NCI-H1417 treated with DMSO at 0.1 percent for 48 hours (cell line): ENCODE results near the gene ZGLP1.
"Not testable (repeated sequence)": the region's sequence is repeated elsewhere in the genome, so short reads cannot be mapped to it uniquely, and the experiment has no call there.

ENCODE experiments used
- DNase-seq: peaks from one replicate; lab custom pipeline; 2025; lab: John Stamatoyannopoulos, UW

ZGLP1 gene

GRCh38 chr19:10293637-10294367 is 15.8 kb downstream of the ZGLP1 start:
- DNase-seq: no peak

GRCh38 chr19:10292789-10293636 is 16.6 kb downstream of the ZGLP1 start:
- no peak for DNase-seq

- no peak for DNase-seq
Measured at GRCh38 chr19:10292206-10292788, 17.3 kb downstream of the ZGLP1 start.

GRCh38 chr19:10291554-10292205 is 17.9 kb downstream of the ZGLP1 start:
- DNase-seq: no peak

GRCh38 chr19:10290876-10291553 is 18.6 kb downstream of the ZGLP1 start:
- no peak for DNase-seq

GRCh38 chr19:10290357-10290875 is 19.2 kb downstream of the ZGLP1 start:
- no peak for DNase-seq

- DNase-seq: no peak
Measured at GRCh38 chr19:10289836-10290356, 19.7 kb downstream of the ZGLP1 start, which contains the start of gene ICAM5. ICAM5 (plus strand) TSS chr19:10289952; CDS start chr19:10290044, 92 bp downstream.

GRCh38 chr19:10289167-10289835 is 20.3 kb downstream of the ZGLP1 start:
- DNase-seq: peak; percentile 39

GRCh38 chr19:10288662-10289166 is 20.9 kb downstream of the ZGLP1 start:
- DNase-seq: no peak

GRCh38 chr19:10286803-10287737 is 22.5 kb downstream of the ZGLP1 start, which contains the start of gene ICAM4:
ICAM4 (plus strand) TSS chr19:10286955; CDS start chr19:10287013, 58 bp downstream.
- DNase-seq: no peak

GRCh38 chr19:10285393-10285792 is 24.2 kb downstream of the ZGLP1 start:
- no peak for DNase-seq

- DNase-seq: no peak
Measured at GRCh38 chr19:10284960-10285278, 24.7 kb downstream of the ZGLP1 start.

GRCh38 chr19:10284065-10284959 is 25.3 kb downstream of the ZGLP1 start:
- no peak for DNase-seq

GRCh38 chr19:10283301-10284064 is 26.1 kb downstream of the ZGLP1 start:
- no peak for DNase-seq

GRCh38 chr19:10282043-10282442 is 27.6 kb downstream of the ZGLP1 start:
- not testable (repeated sequence) for DNase-seq

- no peak for DNase-seq
Measured at GRCh38 chr19:10279737-10280442, 29.7 kb downstream of the ZGLP1 start.

GRCh38 chr19:10278935-10279334 is 30.7 kb downstream of the ZGLP1 start:
- DNase-seq: no peak
